ENCODE data around the gene TMOD3.
A peak's percentile ranks its signal among the peaks of the same experiment; 100 is the strongest.

Gene TMOD3

DNA sequence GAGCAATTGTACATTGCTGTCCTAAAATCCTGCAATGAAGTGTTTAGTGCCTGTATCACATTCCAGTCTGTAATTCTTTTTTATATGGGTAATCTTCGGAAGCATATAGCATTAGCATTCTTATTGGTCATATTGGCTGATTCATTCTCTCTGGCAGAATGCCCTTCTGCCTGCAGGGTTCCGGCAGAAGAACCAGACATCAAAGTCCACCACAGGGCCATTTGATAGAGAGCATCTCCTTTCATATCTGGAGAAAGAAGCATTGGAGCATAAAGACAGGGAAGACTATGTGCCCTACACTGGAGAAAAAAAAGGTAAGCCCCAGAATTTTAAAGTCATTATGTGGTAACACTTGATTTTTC is 39.6 kb downstream of the TMOD3 start:
- in situ Hi-C loops (cut with HindIII; ENCODE audit: low sequenced_read_pairs) = no loop called here
- TF ChIP-seq, protein P1, sequence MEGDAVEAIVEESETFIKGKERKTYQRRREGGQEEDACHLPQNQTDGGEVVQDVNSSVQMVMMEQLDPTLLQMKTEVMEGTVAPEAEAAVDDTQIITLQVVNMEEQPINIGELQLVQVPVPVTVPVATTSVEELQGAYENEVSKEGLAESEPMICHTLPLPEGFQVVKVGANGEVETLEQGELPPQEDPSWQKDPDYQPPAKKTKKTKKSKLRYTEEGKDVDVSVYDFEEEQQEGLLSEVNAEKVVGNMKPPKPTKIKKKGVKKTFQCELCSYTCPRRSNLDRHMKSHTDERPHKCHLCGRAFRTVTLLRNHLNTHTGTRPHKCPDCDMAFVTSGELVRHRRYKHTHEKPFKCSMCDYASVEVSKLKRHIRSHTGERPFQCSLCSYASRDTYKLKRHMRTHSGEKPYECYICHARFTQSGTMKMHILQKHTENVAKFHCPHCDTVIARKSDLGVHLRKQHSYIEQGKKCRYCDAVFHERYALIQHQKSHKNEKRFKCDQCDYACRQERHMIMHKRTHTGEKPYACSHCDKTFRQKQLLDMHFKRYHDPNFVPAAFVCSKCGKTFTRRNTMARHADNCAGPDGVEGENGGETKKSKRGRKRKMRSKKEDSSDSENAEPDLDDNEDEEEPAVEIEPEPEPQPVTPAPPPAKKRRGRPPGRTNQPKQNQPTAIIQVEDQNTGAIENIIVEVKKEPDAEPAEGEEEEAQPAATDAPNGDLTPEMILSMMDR (IDR thresholded peaks at IDR 0.05; ENCODE audit: low read depth, low read length) = no peak
- no peak overlapping the region for H3K4me3 ChIP-seq (ENCODE audit: low read depth, low read length)
- DNase-seq (ENCODE audit: low read depth, low spot score) = peak; percentile 89

DNA sequence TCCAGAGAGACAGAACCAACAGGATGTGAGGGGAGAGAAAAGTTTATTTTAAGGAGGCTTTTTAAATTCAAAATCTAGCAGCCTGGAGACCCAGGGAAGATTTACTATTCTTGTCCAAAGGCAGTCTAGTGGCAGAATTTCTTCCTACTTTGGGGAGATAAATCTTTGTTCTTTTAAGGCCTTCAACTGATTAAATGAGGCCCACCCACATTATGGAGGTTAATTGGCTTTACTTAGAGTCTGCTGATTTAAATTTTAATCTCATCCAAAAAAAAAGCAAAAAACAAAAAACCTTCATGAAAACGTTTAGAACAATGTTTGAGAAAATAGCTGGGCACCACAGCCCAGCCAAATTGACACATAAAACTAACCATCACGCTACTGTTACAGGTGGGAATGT is 41.3 kb downstream of the TMOD3 start:
- in situ Hi-C loops (cut with HindIII; ENCODE audit: low sequenced_read_pairs) = no loop called here
- TF ChIP-seq, protein P1 (IDR thresholded peaks at IDR 0.05; ENCODE audit: low read depth, low read length) = no peak
- no peak for DNase-seq (ENCODE audit: low read depth, low spot score)
- H3K4me3 ChIP-seq (ENCODE audit: low read depth, low read length) = no peak overlapping the region

DNA sequence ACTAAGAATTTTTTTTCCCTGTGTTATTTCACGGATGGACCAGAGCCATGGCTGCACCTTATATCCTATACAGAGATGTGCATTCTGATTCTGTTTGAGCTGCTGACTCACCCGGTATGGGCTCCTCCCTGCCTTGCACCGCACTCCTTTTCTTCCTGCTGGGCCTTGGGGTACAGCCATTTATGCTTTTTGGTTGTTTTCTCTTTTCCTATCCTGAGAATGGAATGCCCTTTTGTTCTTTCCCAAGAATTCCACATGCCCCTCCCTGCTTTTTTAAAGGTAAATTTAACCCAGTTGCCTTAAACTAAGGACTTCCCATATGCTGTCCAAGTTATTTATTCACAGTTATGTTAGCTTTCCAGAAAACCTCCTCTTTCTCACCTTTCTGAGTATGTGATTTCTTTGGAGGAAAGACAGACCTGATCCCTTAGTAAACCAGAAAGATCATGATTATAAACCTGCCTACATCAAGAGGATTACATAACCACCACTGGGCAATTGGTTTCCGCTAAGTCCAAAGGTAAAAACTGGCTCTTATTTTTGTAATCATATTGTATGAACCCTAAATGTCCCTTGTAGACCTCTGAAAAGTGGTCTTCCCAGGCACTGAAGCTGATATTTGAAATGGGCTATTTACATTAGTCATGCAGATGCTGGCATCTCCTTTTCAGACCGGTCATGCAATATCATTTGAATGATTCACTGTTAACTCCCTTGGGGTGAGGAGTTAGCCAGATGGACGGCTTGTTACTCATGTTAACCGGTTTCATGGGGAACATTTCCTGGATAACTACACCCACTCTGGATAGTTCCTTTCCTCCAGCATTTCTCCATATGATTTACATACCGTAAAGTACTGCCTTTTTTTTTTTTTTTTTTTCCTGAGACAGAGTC is 45.5 kb downstream of the TMOD3 start:
- no peak overlapping the region for H3K4me3 ChIP-seq (ENCODE audit: low read depth, low read length)
- in situ Hi-C loops (cut with HindIII; ENCODE audit: low sequenced_read_pairs) = no loop called here
- DNase-seq (ENCODE audit: low read depth, low spot score) = peak; percentile 96

DNA sequence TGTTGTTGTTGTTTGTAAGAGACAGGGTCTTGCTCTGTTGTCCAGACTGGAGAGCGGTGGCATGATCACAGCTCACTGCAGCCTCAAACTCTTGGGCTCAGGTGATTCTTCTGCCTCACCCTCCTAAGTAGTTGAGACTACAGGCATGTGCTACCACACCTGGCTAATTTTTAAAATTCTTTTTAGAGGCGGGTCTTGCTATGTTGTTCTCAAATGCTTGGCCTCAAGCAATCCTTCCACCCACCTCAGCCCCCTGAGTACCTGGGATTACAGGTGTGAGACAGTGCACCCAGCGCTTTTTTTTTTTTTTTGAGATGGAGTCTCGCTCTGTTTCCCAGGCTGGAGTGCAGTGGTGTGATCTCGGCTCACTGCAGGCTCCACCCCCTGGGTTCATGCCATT is 46.7 kb downstream of the TMOD3 start:
- in situ Hi-C loops (cut with HindIII; ENCODE audit: low sequenced_read_pairs) = no loop called here
- TF ChIP-seq, protein P1 (IDR thresholded peaks at IDR 0.05; ENCODE audit: low read depth, low read length) = no peak
- DNase-seq (ENCODE audit: low read depth, low spot score) = no peak
- no peak overlapping the region for H3K4me3 ChIP-seq (ENCODE audit: low read depth, low read length)

More for the DNA sequence above, 45.5 kb downstream of the TMOD3 start:
- TF ChIP-seq, protein P1 (IDR thresholded peaks at IDR 0.05; ENCODE audit: low read depth, low read length) = no peak

DNA sequence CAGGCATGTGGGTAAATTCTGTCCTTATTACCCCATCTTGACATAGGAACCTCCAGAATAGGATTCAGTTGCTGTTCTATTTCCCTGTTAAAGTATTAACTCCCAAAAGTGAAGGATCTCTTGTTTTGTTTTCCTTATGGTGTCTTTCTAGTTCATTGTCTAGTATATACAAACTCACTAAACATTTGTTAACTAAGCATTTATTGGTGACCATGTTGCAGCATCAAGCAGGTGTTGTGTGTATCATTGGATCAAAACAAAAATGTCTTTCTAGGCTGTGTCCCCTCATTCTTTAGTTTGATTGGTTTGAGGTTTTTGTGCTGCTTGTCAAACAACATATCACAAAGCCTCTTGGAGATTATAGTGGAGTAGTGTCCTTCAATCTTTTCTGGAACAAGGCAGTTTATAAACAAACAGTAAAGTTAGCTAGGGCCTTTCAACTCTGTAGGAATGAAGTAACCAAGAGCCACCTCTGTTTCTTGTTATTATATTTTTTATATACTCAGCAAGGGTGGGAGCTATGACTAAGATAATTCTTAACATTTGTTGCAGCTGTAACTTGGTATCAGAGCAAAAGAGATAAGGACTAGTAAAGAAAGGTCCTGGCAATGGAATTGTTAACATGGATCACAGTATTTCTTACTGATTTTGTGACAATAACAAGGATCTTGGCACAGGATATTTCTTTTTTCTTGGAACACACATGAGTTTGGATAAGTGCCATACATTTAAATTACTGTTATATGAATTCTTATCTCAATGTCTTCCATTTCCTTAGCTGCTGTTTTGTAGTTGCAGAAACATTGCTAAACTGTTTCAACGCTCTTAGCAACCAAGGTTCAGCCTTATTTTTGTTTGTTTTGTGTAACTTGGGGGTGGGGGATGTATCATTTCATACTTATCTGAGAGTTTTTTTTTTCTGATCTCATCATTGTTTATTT is 49.3 kb downstream of the TMOD3 start:
- DNase-seq (ENCODE audit: low read depth, low spot score) = peak; percentile 78
- TF ChIP-seq, protein P1 (IDR thresholded peaks at IDR 0.05; ENCODE audit: low read depth, low read length) = no peak
- in situ Hi-C loops (cut with HindIII; ENCODE audit: low sequenced_read_pairs) = no loop called here
- no peak overlapping the region for H3K4me3 ChIP-seq (ENCODE audit: low read depth, low read length)

DNA sequence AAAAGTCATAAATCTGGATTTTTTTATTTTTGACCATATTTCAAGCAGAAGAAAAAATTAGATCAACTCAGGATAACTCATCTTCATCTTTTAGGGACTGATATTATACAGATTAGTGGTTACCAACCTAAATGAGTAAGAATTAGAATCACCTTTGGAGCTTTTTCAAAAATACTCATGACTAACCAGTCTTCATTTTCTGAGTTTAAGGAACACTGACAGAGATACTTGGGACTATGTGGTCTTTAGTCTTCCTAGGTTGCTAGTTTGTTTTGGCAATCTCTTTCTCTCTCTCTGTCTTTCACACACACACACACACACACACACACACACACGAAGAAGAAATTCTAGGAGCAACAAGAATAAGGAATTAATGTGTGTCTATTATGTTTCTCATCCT is 50.1 kb downstream of the TMOD3 start:
- in situ Hi-C loops (cut with HindIII; ENCODE audit: low sequenced_read_pairs) = no loop called here
- peak; percentile 73 for DNase-seq (ENCODE audit: low read depth, low spot score)
- TF ChIP-seq, protein P1 (IDR thresholded peaks at IDR 0.05; ENCODE audit: low read depth, low read length) = no peak
- no peak overlapping the region for H3K4me3 ChIP-seq (ENCODE audit: low read depth, low read length)

All from astrocyte of the spinal cord (primary cell).